SK-N-MC (cell line): ENCODE data around the gene HBQ1.
"Not testable (repeated sequence)": the region's sequence is repeated elsewhere in the genome, so short reads cannot be mapped to it uniquely, and the experiment has no call there.

Experiments used
- DNase-seq: peaks from one replicate; pipeline ENCODE4 v3.0.0-alpha.2; 2011; ENCODE audit warnings: low read depth, low spot score
- H3K27ac ChIP-seq: fragments of 200-600 bp; sonication (generic); 2 replicates; pipeline ENCODE4 v1.5.1; 2016; ENCODE audit warnings: mixed run types
- H3K36me3 ChIP-seq: fragments of 200-600 bp; sonication (generic); 2 replicates; pipeline ENCODE4 v1.6.1; 2017; ENCODE audit warnings: antibody characterized with exemption, low read length, mixed read lengths; ENCODE audit not compliant: insufficient read depth
- H3K4me3 ChIP-seq: fragments of 200-600 bp; sonication (generic); 2 replicates; pipeline ENCODE4 v1.5.1; 2016
- H3K9ac ChIP-seq: fragments of 200-600 bp; sonication (generic); 2 replicates; pipeline ENCODE4 v1.8.0; 2017; ENCODE audit warnings: mixed run types, mixed read lengths; ENCODE audit not compliant: insufficient read length
- H3K9me3 ChIP-seq: fragments of 200-600 bp; sonication (generic); 2 replicates; pipeline ENCODE4 v1.6.1; 2017; ENCODE audit warnings: low read depth, mild to moderate bottlenecking, antibody characterized with exemption, low read length, moderate library complexity, mixed read lengths
- EZH2 ChIP-seq: fragments of 200-600 bp; sonication (generic); IDR thresholded peaks from one replicate; pipeline ENCODE4 v1.6.1; 2017; ENCODE audit warnings: antibody characterized with exemption
- FOXP2 ChIP-seq: optimal IDR thresholded peaks from 2 replicates; pipeline ENCODE3; 2011; ENCODE audit warnings: mild to moderate bottlenecking, moderate library complexity; ENCODE audit not compliant: insufficient read depth; ENCODE audit errors: extremely low read length, control extremely low read depth
- POLR2AphosphoS5 ChIP-seq: IDR thresholded peaks from 2 replicates; pipeline ENCODE4 v1.6.1; 2012; ENCODE audit warnings: mild to moderate bottlenecking, low read depth, low read length, borderline replicate concordance

The HBQ1 gene

DNA sequence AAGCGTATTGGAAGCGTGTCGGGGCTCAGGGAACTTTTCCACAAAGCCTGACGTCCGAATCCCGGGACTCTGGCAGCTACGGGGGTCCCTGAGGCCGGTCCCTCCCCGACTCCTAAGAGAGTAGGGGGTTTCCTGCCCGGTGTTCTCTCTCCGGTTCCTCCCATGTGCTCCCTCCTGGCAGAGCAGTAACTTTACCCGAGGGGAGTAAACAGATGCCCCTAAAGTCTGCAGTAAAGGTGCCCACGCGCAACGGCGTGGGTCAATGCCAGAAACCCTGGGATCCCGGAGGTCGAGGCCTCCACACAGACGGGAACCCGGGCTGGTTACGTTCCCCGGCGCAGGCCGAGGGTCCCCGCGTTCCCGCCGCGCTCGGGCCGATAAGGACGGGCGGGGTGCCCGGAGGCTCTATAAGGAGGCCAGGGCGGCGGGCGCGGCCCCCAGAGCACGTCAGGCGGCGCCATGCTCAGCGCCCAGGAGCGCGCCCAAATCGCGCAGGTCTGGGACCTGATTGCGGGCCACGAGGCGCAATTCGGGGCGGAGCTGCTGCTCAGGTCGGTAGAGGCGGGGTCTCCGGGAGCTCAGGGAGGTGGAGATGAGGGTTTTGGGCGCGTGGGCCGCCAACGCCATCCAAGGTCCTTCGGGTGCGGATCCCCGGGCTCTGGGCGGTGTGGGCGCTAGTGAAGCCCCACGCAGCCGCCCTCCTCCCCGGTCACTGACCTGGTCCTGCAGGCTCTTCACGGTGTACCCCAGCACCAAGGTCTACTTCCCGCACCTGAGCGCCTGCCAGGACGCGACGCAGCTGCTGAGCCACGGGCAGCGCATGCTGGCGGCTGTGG is 14.5 kb upstream of the HBQ1 start, which contains the start of gene HBM:
TSS of gene HBM (plus strand) at position 440 of the 836 bp plus-strand sequence. CDS start at position 460, 20 bp downstream.
- no peaks in the 10 kb centered on the region for H3K9me3 ChIP-seq
- no peak within 1 kb of the TSS for H3K9ac ChIP-seq
- H3K4me3 ChIP-seq, result peak within 1 kb of the TSS; percentile 60
- no peak for DNase-seq
- TF ChIP-seq FOXP2, result no peak
- no peak for TF ChIP-seq POLR2AphosphoS5
- TF ChIP-seq EZH2, result no peak
- H3K27ac ChIP-seq, result no peak within 1 kb of the TSS
- no peaks in the 10 kb centered on the region for H3K36me3 ChIP-seq

DNA sequence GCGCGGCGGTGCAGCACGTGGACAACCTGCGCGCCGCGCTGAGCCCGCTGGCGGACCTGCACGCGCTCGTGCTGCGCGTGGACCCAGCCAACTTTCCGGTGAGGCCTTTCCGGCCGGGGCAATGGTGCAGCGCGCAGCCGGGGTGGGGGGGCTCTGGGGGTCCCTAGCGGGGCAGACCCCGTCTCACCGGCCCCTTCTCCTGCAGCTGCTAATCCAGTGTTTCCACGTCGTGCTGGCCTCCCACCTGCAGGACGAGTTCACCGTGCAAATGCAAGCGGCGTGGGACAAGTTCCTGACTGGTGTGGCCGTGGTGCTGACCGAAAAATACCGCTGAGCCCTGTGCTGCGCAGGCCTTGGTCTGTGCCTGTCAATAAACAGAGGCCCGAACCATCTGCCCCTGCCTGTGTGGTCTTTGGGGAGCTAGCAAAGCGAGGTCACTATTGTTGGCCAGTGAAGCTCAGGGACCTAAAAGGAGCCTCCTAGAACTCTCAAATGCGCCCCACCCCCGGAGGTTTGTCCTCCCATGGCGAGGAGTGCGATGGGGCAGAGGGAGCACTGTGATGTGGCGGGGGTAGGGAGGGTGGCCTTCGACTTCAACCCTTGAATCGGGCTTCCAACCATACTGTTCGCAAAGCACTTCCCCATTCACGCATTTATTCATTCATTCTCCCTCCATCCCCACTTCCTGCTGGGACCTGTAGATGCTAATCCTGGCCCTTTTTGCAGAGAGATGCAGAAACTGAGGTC is 13.7 kb upstream of the HBQ1 start:
- Histone ChIP-seq H3K4me3 (no peak overlapping the region), H3K36me3 (no peaks in the 10 kb centered on the region), H3K9ac (no peak overlapping the region), H3K9me3 (no peaks in the 10 kb centered on the region), H3K27ac (no peak overlapping the region)
- DNase-seq, result no peak
- TF ChIP-seq EZH2 (no peak), FOXP2 (no peak), POLR2AphosphoS5 (no peak)

DNA sequence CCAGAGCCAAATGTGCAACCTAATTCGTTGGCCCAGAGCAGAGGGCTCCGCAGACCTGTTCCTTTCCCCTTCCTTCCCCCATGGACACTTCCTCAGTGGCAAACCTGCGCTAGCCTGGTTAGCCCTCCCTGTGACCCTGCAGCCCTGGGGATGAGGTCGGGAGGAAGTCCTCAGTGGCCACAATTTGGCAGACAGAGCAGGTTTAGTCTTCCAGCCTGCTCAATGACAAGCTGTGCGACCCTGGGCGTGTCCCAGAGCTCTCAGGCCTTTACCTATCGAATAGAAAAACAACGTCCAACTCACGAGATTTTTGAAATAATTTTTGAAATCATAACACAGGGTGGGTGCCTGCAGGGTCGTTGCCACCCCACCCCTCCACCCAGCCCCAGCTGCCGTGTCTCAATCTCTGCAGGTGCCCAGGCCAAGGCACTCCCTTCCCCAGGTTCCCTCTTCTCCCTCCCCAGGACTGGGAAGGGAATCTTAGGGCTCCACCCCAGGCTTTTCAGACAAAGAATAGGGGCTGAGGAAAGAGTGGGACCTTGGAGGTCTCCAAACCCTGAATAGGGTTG is 13.1 kb upstream of the HBQ1 start:
- Histone ChIP-seq H3K9me3 (no peaks in the 10 kb centered on the region), H3K36me3 (no peaks in the 10 kb centered on the region), H3K4me3 (no peak overlapping the region), H3K9ac (no peak overlapping the region), H3K27ac (no peak overlapping the region)
- no peak for DNase-seq
- TF ChIP-seq POLR2AphosphoS5 (no peak), FOXP2 (no peak), EZH2 (no peak)

DNA sequence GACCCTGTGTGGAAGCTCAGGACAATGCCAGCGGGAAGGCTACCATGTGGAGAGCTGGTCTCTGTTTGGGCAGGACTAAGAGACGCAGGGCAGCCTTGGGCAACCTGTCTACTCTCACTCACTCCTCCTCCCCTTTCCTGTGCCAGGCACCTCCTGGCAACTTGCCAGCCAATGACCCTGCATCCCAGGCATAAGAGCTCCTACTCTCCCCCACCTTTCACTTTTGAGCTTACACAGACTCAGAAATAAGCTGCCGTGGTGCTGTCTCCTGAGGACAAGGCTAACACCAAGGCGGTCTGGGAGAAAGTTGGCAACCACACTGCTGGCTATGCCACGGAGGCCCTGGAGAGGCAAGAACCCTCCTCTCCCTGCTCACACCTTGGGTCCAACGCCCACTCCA is 11.8 kb upstream of the HBQ1 start:
- H3K27ac ChIP-seq, result no peak overlapping the region
- no peaks in the 10 kb centered on the region for H3K9me3 ChIP-seq
- DNase-seq, result no peak
- H3K9ac ChIP-seq, result no peak overlapping the region
- H3K36me3 ChIP-seq, result no peaks in the 10 kb centered on the region
- no peak overlapping the region for H3K4me3 ChIP-seq
- TF ChIP-seq EZH2 (no peak), FOXP2 (no peak), POLR2AphosphoS5 (no peak)

DNA sequence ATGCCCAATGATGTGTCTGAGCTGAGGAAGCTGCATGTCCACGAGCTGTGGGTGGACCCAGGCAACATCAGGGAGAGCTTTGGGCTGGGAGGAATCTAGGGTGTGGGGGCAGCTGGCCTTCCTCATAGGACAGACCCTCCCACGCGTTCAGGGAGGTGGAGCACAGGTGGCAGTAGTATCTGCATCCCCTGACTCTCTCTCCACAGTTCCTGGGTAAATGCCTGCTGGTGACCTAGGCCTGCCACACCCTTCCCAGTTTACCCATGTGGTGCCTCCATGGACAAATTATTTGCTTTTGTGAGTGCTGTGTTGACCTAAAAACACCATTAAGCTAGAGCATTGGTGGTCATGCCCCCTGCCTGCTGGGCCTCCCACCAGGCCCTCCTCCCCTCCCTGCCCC is 11.2 kb upstream of the HBQ1 start:
- no peak for TF ChIP-seq POLR2AphosphoS5
- no peak for TF ChIP-seq FOXP2
- TF ChIP-seq EZH2, result no peak
- no peak overlapping the region for H3K27ac ChIP-seq
- no peak overlapping the region for H3K4me3 ChIP-seq
- no peaks in the 10 kb centered on the region for H3K36me3 ChIP-seq
- no peak overlapping the region for H3K9ac ChIP-seq
- H3K9me3 ChIP-seq, result no peaks in the 10 kb centered on the region
- no peak for DNase-seq

DNA sequence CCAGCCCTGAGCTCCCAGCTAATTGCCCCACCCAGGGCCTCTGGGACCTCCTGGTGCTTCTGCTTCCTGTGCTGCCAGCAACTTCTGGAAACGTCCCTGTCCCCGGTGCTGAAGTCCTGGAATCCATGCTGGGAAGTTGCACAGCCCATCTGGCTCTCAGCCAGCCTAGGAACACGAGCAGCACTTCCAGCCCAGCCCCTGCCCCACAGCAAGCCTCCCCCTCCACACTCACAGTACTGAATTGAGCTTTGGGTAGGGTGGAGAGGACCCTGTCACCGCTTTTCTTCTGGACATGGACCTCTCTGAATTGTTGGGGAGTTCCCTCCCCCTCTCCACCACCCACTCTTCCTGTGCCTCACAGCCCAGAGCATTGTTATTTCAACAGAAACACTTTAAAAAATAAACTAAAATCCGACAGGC is 10.2 kb upstream of the HBQ1 start:
- peak; percentile 30 for DNase-seq
- not testable (repeated sequence) for H3K9ac ChIP-seq, H3K4me3 ChIP-seq, H3K9me3 ChIP-seq, H3K27ac ChIP-seq, H3K36me3 ChIP-seq

DNA sequence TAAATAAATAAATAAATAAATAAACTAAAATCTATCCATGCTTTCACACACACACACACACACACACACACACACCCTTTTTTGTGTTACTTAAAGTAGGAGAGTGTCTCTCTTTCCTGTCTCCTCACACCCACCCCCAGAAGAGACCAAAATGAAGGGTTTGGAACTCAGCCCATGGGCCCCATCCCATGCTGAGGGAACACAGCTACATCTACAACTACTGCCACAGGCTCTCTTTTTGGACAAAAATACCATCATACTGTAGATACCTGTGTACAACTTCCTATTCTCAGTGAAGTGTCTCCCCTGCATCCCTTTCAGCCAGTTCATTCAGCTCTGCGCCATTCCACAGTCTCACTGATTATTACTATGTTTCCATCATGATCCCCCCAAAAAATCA is 9.5 kb upstream of the HBQ1 start:
- no peak overlapping the region for H3K27ac ChIP-seq
- no peak for TF ChIP-seq FOXP2
- TF ChIP-seq EZH2, result no peak
- no peak for TF ChIP-seq POLR2AphosphoS5
- no peaks in the 10 kb centered on the region for H3K9me3 ChIP-seq
- no peak overlapping the region for H3K9ac ChIP-seq
- H3K36me3 ChIP-seq, result no peaks in the 10 kb centered on the region
- no peak for DNase-seq
- no peak overlapping the region for H3K4me3 ChIP-seq

DNA sequence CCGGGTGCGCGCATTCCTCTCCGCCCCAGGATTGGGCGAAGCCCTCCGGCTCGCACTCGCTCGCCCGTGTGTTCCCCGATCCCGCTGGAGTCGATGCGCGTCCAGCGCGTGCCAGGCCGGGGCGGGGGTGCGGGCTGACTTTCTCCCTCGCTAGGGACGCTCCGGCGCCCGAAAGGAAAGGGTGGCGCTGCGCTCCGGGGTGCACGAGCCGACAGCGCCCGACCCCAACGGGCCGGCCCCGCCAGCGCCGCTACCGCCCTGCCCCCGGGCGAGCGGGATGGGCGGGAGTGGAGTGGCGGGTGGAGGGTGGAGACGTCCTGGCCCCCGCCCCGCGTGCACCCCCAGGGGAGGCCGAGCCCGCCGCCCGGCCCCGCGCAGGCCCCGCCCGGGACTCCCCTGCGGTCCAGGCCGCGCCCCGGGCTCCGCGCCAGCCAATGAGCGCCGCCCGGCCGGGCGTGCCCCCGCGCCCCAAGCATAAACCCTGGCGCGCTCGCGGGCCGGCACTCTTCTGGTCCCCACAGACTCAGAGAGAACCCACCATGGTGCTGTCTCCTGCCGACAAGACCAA is 7.8 kb upstream of the HBQ1 start, which contains the start of gene HBA2:
TSS of gene HBA2 (plus strand) at position 503 of the 568 bp plus-strand sequence. CDS start at position 540, 37 bp downstream.
- not testable (repeated sequence) for DNase-seq, H3K9me3 ChIP-seq

DNA sequence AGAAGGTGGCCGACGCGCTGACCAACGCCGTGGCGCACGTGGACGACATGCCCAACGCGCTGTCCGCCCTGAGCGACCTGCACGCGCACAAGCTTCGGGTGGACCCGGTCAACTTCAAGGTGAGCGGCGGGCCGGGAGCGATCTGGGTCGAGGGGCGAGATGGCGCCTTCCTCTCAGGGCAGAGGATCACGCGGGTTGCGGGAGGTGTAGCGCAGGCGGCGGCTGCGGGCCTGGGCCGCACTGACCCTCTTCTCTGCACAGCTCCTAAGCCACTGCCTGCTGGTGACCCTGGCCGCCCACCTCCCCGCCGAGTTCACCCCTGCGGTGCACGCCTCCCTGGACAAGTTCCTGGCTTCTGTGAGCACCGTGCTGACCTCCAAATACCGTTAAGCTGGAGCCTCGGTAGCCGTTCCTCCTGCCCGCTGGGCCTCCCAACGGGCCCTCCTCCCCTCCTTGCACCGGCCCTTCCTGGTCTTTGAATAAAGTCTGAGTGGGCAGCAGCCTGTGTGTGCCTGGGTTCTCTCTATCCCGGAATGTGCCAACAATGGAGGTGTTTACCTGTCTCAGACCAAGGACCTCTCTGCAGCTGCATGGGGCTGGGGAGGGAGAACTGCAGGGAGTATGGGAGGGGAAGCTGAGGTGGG is 6.9 kb upstream of the HBQ1 start:
- not testable (repeated sequence) for H3K9ac ChIP-seq, H3K27ac ChIP-seq, DNase-seq, H3K9me3 ChIP-seq, H3K36me3 ChIP-seq, H3K4me3 ChIP-seq

More for the DNA sequence above, 7.8 kb upstream of the HBQ1 start, which contains the start of gene HBA2:
- not testable (repeated sequence) for H3K27ac ChIP-seq, H3K4me3 ChIP-seq, H3K36me3 ChIP-seq, H3K9ac ChIP-seq

DNA sequence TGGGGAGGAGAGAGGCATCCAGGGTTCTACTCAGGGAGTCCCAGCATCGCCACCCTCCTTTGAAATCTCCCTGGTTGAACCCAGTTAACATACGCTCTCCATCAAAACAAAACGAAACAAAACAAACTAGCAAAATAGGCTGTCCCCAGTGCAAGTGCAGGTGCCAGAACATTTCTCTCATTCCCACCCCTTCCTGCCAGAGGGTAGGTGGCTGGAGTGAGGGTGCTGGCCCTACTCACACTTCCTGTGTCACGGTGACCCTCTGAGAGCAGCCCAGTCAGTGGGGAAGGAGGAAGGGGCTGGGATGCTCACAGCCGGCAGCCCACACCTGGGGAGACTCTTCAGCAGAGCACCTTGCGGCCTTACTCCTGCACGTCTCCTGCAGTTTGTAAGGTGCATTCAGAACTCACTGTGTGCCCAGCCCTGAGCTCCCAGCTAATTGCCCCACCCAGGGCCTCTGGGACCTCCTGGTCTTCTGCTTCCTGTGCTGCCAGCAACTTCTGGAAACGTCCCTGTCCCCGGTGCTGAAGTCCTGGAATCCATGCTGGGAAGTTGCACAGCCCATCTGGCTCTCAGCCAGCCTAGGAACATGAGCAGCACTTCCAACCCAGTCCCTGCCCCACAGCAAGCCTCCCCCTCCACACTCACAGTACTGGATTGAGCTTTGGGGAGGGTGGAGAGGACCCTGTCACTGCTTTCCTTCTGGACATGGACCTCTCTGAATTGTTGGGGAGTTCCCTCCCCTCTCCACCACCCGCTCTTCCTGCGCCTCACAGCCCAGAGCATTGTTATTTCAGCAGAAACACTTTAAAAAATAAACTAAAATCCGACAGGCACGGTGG is 6.1 kb upstream of the HBQ1 start:
- not testable (repeated sequence) for H3K27ac ChIP-seq, DNase-seq, H3K9me3 ChIP-seq, H3K9ac ChIP-seq, H3K4me3 ChIP-seq, H3K36me3 ChIP-seq
